HG02678 (cell line): ENCODE data around the gene RNF213.

ENCODE experiments used
- ATAC-seq: cut with Tn5 transposase; IDR thresholded peaks from one replicate; pipeline ENCODE4 v1.9.1; 2021; ENCODE audit warnings: mild to moderate bottlenecking, moderate library complexity; ENCODE audit not compliant: unreplicated experiment

RNF213 gene

DNA sequence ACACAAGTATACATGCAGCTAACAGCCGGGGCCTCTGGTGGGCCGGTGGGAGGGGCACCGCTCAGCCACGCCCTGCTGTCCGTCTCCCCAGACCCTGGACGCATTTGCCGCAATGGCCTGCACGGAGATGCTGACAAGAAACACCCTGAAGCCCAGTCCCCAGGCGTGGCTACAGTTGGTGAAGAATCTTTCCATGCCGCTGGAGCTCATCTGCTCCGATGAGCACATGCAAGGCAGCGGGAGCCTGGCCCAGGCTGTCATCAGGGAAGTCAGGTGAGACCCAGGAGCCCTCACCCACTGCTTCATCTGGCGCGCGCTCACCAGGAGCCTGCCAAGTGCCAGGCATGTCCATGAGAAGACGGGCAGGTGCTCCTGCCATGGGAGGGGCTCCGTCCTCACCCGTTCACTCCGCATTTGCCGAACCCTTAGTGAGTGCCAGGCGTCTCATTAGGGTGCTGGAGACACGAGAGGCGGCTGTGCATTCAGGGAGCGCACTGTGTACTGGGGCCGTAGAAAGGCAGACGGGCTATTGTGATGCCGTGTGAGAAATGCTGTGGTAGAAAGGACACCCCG is 103.0 kb downstream of the RNF213 start:
- no peak for ATAC-seq

DNA sequence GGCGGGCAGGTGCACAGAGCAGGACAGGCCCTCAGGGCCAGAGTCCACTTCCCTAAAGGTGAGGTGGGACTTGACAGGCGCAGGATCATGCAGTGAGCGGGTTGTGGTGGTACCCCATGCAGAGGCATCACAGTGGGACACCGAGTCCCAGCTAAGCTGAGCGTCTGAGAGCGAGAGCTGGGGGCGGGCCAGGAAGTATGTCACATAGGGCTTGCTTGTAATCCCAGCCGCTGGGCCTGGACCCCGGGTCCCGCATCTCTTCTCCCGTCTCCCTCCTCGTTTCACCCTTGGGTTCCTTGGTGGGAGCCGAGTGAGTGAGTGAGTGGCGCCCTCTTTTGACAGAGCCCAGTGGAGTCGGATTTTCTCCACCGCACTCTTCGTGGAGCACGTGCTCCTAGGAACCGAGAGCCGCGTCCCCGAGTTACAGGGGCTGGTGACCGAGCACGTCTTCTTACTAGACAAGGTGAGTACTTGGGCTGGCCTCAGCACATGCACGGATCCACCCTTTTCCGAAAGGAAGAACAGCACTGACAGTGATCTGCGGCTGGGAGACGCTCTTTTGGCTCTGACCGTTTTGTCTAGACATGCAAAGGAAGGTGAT is 103.5 kb downstream of the RNF213 start:
- no peak for ATAC-seq

DNA sequence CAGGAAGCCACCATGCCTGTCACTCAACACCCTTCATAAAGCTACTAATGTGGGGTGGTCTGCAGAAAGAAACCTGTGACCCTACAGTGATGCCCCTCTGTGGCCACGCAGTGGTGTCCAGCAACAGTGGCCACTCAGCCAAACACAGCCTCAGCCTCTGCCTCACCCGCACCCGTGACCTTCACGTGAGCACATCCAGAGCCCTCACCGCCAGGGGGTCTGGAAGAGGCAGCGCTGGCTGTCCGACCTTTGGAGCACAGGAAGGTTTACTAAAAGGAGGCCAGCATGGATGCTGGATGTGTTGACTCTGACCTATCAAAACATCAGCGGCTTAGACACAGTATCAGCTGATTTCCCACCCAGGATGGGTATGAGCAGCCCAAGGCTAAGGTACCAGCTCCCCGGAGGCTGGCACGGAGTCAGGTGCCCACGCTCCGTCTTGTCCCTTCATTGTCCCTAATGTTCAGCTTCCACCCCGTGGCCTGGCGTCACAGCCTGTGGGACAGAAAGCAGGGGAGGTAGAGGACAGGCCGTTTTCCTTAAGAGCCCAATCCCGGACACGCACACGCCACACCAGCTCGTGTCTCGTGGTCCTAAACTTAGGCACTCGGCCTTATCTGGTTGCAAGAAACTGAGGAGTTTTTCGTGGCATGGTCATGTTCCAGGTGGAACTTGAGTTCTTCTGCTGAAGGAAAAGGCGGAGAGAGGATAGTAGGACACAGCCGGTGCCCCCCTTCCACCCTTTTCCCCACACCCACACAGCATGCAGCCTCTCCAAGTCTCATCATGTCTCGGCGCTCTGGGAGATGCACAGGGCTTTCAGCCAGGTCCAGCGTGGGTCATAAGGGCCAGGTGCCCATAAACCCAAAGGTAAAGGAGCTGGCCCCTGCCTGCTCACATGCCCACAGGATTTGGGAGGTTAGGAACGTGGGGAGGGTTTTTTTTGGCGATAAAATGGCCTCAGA is 104.6 kb downstream of the RNF213 start:
- ATAC-seq: no peak

DNA sequence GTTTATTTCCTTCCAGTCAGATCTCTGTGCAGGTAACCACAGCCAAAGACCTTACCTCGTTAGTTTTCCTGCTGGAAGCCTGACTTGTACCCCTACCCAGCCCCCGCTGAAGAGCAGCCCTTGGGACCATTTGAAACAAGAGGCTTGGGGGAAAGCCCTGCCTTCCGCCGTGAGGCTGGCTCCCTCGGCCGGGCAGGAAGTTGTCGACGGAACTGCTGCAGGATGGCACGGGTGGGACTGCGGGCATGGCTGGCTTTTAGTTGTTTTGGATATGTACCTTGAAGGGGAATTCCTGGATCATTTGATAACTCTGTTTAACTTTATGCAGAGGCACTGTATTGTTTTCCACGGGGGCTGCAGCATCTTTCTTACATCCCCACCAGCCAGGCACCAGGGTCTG is 105.3 kb downstream of the RNF213 start:
- ATAC-seq: no peak

DNA sequence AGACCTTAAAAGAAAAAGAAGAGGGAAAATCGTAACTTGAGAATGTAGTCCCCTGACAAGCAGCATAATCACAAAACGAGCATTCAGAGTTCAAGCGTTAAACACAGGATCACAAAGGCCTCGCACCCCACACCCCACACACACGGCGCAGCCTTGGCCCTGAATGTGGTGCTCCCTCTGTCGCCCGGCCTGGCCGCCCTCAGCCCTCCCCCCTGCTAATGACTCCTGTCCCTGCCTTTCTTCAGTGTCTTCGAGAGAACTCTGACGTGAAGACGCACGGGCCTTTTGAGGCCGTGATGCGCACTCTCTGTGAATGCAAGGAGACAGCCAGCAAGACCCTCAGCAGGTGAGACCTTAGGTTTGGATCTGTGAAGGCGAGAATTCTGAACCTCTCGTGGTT is 106.9 kb downstream of the RNF213 start:
- ATAC-seq: no peak

DNA sequence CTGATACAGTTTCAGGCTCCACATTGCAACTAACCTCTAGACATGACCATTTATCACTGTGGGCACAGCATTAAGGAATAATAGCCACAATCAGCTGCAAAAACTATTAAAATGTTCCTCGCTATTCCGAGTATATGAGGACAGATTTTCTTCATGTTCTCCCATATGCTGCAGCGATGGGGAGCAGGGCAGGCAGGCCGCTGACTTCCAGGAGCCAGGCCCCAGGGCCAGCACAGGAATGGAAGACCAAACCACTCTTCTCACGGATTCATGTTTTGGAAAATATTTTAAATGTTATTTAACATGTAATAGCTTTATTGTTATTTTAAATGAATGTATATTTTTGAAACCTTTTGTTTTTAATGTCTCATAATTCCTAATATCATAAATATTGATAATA is 110.5 kb downstream of the RNF213 start:
- ATAC-seq: no peak

DNA sequence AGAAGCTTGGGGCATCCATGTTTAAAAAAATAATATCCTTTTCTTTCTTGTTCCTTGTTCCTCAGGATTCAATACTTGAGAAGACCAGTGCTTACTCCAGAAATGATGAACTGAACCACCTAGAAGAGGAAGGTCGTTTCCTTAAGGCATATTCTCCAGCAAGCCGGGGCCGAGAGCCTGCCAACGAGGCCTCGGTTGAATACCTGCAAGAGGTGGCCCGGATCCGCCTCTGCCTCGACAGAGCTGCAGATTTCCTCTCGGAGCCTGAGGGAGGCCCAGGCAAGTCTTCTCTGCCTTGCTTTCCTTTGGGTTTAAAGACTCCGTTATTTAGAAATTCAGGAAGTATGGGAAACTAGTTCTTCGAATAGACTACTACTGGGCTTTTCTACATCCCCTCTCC is 111.8 kb downstream of the RNF213 start:
- ATAC-seq: no peak

DNA sequence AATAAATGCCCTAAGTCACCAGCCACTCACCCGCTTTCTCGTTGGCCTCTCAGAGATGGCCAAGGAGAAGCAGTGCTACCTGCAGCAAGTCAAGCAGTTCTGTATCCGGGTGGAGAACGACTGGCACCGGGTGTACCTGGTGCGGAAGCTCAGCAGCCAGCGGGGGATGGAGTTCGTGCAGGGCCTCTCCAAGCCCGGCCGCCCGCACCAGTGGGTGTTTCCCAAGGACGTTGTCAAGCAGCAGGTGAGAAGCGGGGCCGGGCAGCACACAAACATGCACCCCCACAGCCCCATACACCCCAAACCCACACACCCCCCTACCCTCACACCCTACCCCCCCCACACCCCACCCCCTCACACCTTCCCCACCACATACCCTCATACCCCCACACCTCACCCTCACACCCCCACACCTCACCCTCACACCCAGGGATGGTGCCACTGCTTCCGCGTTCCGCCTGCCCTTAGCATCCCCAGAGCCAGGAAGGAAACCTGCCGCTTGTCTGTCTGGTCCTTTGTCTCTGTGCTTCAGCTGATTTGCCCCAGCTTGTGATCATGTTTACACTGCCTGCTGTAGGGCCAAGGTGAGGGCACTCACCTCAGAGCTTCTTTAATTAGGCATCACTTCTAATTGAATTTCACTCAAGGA is 112.4 kb downstream of the RNF213 start:
- ATAC-seq: no peak

DNA sequence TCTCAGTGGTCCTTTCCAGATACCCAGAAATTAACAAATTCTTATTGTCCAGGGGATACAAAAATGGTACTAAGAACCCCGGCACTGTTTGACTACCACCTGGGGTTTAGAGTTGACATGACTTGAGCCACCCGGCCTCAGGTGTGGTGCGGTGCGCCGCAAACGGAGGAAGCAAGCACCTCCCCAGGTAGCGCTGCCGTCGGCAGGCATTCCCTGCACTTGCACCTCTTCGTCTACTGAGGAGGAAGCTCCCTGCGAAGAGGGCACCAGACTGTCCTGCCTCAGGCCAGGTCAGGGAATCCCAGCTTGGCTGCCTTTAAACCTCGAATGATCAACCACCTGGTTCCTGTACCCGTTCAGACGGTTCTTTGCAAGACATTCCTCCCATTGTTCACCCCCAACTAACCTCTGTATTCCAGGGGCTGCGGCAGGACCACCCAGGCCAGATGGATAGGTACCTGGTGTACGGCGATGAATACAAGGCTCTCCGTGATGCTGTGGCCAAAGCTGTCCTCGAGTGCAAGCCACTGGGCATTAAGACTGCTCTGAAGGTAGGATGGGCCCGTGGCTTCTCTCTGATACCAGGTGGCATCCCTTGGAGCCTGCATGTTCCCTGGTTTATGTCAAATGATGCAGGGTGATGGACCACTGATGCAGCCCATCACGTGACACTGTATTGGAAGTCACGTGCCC is 113.5 kb downstream of the RNF213 start:
- no peak for ATAC-seq

DNA sequence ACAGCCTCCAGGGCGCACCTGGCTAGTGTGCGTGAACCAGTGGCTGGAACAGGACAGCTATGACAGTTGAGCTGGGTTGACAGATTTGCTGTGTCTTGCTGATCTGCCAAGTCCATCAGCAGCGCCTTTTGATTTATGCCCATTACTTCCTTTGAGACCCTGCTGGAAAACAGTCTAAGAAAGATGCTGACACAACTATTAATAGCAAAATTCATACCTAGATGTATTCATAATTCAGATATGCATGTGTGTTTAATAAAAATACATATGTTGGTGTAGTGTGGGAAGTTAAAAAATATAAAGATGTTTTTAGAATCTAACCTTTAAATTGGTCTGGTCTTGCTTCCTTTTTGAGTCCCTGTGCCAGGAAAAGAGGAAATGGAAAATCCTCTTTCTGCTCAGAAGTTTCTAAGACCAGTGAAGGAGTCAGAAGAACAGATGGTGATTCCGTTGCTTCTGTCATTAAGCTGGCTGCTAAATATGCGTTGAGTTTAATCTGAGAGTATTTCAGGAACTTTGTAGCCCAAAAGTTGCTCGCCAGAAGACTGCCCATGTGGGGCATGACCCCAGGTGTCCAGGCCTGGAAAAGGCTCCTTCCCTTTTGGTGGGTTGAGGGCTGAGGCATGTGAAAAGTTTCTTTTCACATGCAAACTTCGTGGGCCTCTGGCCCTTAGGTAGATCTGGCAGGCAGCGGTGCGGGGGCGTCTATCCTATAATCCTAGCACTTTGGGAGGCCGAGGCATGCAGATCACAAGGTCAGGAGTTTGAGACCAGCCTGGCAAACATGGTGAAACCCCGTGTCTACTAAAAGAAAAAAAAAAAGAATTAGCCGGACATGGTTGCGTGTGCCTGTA is 114.3 kb downstream of the RNF213 start:
- ATAC-seq: no peak

DNA sequence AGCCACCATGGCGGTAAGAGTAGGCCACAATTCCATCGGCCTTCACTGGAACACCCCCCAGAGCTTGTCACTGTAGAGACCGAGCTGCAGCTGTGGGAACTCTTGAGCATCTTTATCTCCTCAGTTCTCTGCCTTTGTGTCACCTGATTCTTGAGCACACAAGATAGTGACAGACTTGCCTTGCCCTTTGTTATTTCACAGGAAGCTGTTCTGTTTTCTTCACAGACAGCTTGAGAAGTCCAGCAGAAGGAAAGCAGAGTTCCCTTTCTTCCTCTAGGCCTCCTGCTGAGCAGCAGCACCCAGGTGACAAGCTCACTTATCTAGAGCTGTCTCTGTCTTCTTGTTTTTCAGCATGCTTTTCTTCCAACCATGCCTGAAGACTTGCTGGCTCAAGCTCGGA is 115.9 kb downstream of the RNF213 start:
- ATAC-seq: no peak

DNA sequence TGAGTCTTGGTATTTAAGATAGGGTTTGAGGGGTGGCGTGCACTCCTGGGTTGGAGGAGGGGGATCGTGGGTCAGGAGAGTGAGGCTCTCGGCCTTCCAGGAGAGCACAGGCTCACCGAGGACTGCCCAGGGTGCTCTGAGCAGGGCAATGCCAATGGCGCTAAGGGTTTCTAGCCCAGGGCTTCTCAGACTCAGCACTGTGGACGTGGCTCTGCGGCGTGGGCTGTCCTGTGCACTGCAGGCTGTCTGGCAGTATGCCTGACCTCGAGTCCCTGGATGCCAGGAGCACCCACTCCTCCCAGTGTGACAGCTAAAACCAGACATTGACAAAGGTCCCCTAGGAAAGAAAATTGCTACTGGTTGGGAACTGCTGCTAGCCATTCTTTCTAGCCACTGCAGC is 117.1 kb downstream of the RNF213 start:
- ATAC-seq: no peak

DNA sequence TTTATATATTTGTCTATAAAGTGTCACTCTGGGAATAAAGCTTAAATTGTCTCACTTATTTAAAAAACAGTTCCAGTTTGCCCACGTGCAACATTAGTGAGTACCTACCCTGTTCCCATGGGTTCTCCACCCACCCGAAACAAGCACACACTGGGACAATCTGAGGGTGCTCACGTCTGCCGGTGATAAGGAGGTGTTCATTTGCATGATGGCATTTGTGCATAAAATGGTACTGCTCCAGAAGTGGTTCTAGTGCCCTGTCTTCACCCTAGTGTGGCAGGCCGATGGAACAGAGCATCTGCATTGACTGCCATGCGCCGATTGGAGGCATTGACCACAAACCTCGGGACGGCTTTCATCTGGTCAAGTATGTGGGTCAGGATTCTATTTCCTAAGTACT is 118.7 kb downstream of the RNF213 start:
- ATAC-seq: no peak

DNA sequence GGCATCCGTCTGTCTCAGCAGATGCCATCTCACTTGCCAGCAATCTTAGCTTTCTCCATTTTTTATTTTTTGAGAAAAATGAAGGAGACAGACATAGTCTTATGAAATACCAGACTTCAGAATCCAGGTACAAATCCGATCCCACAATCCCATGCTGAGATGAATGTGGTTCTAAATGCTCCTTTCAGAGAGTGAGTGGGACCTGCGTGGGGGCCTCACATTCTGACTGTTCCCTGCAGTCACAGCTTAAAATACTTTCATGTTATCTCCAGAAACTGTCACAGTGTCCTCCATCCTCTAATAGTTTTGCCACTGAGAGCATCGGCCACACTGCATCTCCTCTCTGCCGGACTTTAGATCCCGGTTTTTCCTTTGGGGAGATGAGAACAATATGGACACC is 119.4 kb downstream of the RNF213 start:
- no peak for ATAC-seq

DNA sequence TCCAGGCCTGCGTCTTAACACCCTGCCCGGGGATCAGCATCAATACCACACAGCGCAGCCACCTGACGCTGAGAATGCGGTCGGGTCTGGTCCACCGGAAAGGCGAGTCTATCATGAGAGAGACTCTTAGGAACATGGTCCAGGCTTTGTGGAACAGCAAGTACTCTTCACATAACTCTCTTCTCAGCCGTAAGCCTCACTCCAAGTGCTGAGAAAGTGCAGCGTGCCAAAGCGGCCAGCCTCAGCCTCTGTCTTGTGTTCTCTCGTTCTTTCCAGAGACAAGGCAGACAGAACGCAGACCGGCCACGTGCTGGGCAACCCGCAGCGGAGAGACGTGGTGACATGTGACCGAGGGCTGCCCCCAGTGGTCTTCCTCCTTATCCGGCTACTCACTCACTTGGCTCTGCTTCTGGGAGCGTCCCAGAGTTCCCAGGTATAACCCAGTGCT is 119.9 kb downstream of the RNF213 start:
- ATAC-seq: no peak

DNA sequence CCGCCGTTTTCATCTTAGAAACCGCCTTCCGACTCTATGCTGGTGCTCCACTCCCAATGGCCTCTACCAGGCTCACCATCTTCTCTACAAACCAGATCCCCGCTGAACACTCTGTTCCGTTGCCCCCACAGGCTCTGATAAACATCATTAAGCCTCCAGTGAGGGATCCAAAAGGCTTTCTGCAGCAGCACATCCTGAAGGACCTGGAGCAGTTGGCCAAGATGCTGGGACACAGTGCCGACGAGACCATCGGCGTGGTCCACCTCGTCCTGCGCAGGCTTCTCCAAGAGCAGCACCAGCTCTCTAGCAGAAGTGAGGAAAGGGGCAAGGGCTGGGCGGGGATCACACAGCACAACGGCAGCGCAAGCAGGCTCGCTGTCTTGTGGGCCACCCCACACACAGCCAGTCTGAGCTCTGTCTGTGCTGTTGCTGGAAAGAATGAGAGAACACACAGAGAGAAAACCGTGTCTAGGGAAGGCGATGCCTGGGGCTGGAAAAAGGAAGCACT is 120.8 kb downstream of the RNF213 start:
- no peak for ATAC-seq

DNA sequence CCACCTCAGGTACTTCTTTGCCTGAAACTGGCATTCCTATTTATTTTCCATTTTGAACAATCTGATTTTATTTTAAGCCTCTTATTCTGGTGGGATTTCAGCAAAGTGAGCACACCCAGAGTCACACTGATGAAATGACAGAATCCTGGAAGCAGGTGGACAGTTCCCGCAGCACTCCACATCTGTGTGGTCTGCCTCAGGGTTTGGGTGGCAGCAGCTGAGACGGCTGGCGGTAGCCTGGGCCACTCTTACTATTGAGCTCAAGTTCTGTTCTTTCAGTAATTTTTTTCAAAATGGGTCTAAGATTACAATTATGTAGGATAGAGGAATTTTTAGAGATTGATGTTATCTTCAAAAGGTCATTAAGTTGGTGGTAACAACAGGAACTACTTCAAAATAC is 121.8 kb downstream of the RNF213 start:
- no peak for ATAC-seq

DNA sequence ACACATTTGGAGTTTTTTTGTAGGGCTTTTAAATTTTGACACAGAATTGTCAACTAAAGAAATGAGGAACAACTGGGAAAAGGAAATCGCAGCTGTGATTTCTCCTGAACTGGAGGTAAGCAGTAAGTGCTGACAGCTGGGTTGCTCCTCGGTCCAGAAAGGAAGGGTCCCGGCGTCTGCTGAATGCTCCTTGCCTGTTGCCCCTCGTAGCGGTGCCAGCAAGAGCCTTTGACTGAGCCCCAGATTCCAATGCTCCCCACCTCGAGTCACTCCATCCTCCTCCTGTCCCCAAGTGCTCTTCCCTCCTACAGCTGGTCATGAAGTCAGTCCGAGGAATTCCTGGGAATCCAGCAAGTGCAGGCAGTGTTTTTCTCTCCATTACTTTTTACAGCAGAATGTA is 122.3 kb downstream of the RNF213 start:
- no peak for ATAC-seq

DNA sequence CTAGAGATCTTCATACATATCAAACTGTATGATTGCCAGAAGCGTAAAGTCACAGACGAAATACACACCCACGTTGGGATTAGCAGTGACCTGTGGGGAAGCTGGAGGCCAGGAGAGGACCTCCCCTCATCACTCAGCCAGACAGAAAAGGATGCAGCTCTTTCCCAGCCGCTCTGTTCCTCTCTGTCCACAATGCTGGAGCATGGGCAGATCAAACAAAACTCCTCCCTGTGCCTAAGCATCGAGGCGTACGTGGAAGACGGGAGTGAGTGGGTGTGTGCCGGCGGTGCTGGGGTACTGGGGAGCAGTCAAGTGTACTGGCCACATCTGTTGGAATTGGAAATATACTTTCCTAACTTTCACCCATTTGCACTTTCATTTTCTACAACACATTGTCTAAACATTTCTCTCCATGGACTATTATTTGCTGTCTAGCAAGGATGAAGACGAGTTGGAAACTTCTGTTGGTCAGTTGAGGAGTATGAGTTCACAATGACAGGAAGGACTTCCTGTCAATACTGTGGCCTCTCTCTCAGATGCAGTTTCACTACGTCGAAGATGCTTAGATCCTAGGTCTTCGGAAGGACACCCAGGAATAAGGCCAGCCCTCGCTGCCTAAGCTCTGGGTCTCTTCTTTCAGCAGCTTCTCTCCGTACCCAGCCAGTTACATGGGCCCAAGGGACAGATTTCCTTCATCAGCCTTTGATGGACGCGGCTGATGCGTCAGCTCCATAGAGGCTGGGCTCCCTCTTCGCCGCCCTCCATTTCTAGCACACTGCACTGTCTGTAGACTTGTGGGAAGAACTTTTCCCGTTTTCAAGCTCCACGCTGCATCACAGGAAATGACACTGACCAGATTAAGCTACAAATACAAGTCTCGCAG is 123.7 kb downstream of the RNF213 start:
- no peak for ATAC-seq
